ENCODE data around the gene CRACR2A. TPM values are rescaled to one million over a fixed set of nuclear protein-coding genes. Genes with fewer than 3 reads are reported as not detected.

Gene CRACR2A
- total and polyA plus RNA-seq, 4 donors = 1.2 to 2.1 (median 1.8) TPM

- 60% methylated on average over 6 of the region's 6 CpGs for WGBS (ENCODE audit: insufficient coverage)
- peaks cover 3% of the 10 kb centered on the region for H3K27me3 ChIP-seq (ENCODE audit: control insufficient read depth, insufficient read depth, low read length)
- H3K27ac ChIP-seq (ENCODE audit: low read depth, low read length) = no peak overlapping the region
- peaks cover 45% of the 10 kb centered on the region for H3K4me1 ChIP-seq (ENCODE audit: control insufficient read depth, insufficient read depth, low read length)
- H3K4me3 ChIP-seq (ENCODE audit: low read depth, low read length) = no peak overlapping the region
- H3K9me3 ChIP-seq (ENCODE audit: control insufficient read depth, insufficient read depth, low read length) = no peaks in the 10 kb centered on the region
- DNase-seq (ENCODE audit: low read depth in 4 of 6, low spot score in 6 of 6) = peak in 1 of 6 donors; percentile 24
- no peaks in the 10 kb centered on the region for H3K36me3 ChIP-seq (ENCODE audit: control insufficient read depth, insufficient read depth, low read length)
Observed at GRCh38 chr12:3604286-3604685, 148.6 kb downstream of the CRACR2A start.

DNA sequence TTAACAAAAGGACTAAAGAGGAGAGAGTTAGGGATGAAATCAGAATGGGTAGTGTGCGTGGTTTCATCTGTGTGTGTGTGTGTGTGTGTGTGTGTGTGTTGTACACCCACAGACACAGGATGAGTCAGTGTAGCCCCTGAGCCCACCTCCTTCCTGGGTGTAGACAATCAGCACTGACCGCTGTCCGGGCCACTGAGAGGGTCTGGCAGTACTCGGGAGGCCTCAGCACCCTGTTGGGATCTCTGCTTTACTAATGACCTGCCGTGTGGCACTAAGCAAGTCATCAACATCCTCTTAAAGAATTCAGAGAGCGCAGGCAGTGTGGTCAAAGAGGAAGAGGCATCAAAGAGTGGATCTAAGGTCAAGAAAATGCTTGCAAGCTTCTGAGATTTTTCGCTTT, 149.3 kb downstream of the CRACR2A start:
- Histone ChIP-seq H3K27ac (ENCODE audit: low read depth, low read length) (no peak overlapping the region), H3K36me3 (ENCODE audit: control insufficient read depth, insufficient read depth, low read length) (no peaks in the 10 kb centered on the region), H3K4me1 (ENCODE audit: control insufficient read depth, insufficient read depth, low read length) (peaks cover 50% of the 10 kb centered on the region), H3K4me3 (ENCODE audit: low read depth, low read length) (no peak overlapping the region), H3K27me3 (ENCODE audit: control insufficient read depth, insufficient read depth, low read length) (peaks cover 3% of the 10 kb centered on the region), H3K9me3 (ENCODE audit: control insufficient read depth, insufficient read depth, low read length) (no peaks in the 10 kb centered on the region)
- WGBS (ENCODE audit: insufficient coverage) = 100% methylated on average over 1 of the region's 7 CpGs
- no peak for DNase-seq (ENCODE audit: low read depth in 4 of 6, low spot score in 6 of 6)

DNA sequence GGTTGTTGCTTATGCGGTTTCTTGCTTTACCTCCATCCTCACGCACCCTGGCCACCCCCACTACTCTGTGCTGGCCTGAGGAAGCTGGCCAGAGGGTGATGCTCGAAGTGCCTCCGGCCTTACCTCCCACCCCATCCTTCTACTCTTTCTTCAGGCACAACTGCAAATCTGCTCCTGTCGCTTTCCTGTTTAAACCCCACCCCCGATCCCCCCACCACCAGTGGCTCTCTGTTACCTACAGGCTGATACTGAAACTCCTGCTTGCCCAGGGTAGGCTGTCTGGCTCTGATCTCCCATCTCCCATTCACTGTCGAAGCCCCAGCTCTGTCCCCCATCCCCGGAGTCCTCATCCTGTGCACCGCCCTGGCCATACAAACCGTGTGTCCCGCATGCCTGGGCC, 150.4 kb downstream of the CRACR2A start:
- Histone ChIP-seq H3K27ac (ENCODE audit: low read depth, low read length) (no peak overlapping the region), H3K27me3 (ENCODE audit: control insufficient read depth, insufficient read depth, low read length) (peaks cover 3% of the 10 kb centered on the region), H3K36me3 (ENCODE audit: control insufficient read depth, insufficient read depth, low read length) (no peaks in the 10 kb centered on the region), H3K4me1 (ENCODE audit: control insufficient read depth, insufficient read depth, low read length) (peaks cover 45% of the 10 kb centered on the region), H3K4me3 (ENCODE audit: low read depth, low read length) (no peak overlapping the region), H3K9me3 (ENCODE audit: control insufficient read depth, insufficient read depth, low read length) (no peaks in the 10 kb centered on the region)
- WGBS (ENCODE audit: insufficient coverage) = 89% methylated on average over 11 of the region's 11 CpGs
- no peak for DNase-seq (ENCODE audit: low read depth in 4 of 6, low spot score in 6 of 6)

DNA sequence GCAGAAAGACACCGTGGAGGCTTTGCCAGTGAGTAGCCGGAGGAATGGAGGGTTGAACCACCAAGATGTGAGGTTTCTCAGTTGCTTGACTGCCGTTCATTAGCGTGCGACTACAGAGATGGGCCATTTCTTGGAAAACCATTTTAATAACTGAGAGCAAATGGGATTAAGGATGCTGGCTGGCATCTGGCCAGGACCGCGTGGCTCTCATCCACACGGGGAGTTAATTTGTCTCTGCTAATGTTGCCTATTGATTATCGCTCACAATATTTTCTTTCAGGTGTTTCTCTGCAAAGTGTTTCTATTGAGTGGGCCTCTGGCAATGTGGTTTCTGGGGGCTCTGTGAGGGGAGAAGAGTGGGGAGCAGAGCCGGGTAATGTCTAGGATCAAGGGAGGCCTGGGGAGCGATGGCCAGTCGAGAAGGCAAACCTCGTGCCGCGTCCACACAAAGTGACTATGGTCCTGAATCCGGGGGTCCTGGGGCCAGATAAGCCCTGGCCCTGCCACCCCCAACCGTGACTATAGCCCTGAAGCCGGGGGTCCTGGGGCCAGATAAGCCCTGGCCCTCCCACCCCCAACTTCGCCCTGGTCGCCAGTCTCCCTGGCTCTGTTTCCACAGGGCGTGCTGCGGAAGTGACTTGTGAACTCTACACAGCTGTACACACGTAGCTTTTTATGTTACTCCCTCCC, 151.3 kb downstream of the CRACR2A start:
- no peak overlapping the region for H3K4me3 ChIP-seq (ENCODE audit: low read depth, low read length)
- H3K36me3 ChIP-seq (ENCODE audit: control insufficient read depth, insufficient read depth, low read length) = no peaks in the 10 kb centered on the region
- no peaks in the 10 kb centered on the region for H3K9me3 ChIP-seq (ENCODE audit: control insufficient read depth, insufficient read depth, low read length)
- H3K27me3 ChIP-seq (ENCODE audit: control insufficient read depth, insufficient read depth, low read length) = peaks cover 3% of the 10 kb centered on the region
- peaks cover 41% of the 10 kb centered on the region for H3K4me1 ChIP-seq (ENCODE audit: control insufficient read depth, insufficient read depth, low read length)
- H3K27ac ChIP-seq (ENCODE audit: low read depth, low read length) = no peak overlapping the region
- WGBS (ENCODE audit: insufficient coverage) = 80% methylated on average over 22 of the region's 23 CpGs
- DNase-seq (ENCODE audit: low read depth in 4 of 6, low spot score in 6 of 6) = peak in 1 of 6 donors; percentile 61

- Histone ChIP-seq H3K27ac (ENCODE audit: low read depth, low read length) (no peak overlapping the region), H3K9me3 (ENCODE audit: control insufficient read depth, insufficient read depth, low read length) (no peaks in the 10 kb centered on the region), H3K27me3 (ENCODE audit: control insufficient read depth, insufficient read depth, low read length) (peaks cover 3% of the 10 kb centered on the region), H3K36me3 (ENCODE audit: control insufficient read depth, insufficient read depth, low read length) (no peaks in the 10 kb centered on the region), H3K4me1 (ENCODE audit: control insufficient read depth, insufficient read depth, low read length) (peaks cover 41% of the 10 kb centered on the region), H3K4me3 (ENCODE audit: low read depth, low read length) (no peak overlapping the region)
- 92% methylated on average over 1 of the region's 7 CpGs for WGBS (ENCODE audit: insufficient coverage)
- DNase-seq (ENCODE audit: low read depth in 4 of 6, low spot score in 6 of 6) = no peak
Observed at GRCh38 chr12:3600951-3601350, 152.0 kb downstream of the CRACR2A start.

- Histone ChIP-seq H3K27me3 (ENCODE audit: control insufficient read depth, insufficient read depth, low read length) (peaks cover 3% of the 10 kb centered on the region), H3K4me1 (ENCODE audit: control insufficient read depth, insufficient read depth, low read length) (peaks cover 37% of the 10 kb centered on the region), H3K27ac (ENCODE audit: low read depth, low read length) (no peak overlapping the region), H3K9me3 (ENCODE audit: control insufficient read depth, insufficient read depth, low read length) (no peaks in the 10 kb centered on the region), H3K36me3 (ENCODE audit: control insufficient read depth, insufficient read depth, low read length) (no peaks in the 10 kb centered on the region), H3K4me3 (ENCODE audit: low read depth, low read length) (no peak overlapping the region)
- WGBS (ENCODE audit: insufficient coverage) = 62% methylated on average over 11 of the region's 14 CpGs
- peak in 1 of 6 donors; percentile 34 for DNase-seq (ENCODE audit: low read depth in 4 of 6, low spot score in 6 of 6)
Observed at GRCh38 chr12:3600039-3600720, 152.7 kb downstream of the CRACR2A start.

DNA sequence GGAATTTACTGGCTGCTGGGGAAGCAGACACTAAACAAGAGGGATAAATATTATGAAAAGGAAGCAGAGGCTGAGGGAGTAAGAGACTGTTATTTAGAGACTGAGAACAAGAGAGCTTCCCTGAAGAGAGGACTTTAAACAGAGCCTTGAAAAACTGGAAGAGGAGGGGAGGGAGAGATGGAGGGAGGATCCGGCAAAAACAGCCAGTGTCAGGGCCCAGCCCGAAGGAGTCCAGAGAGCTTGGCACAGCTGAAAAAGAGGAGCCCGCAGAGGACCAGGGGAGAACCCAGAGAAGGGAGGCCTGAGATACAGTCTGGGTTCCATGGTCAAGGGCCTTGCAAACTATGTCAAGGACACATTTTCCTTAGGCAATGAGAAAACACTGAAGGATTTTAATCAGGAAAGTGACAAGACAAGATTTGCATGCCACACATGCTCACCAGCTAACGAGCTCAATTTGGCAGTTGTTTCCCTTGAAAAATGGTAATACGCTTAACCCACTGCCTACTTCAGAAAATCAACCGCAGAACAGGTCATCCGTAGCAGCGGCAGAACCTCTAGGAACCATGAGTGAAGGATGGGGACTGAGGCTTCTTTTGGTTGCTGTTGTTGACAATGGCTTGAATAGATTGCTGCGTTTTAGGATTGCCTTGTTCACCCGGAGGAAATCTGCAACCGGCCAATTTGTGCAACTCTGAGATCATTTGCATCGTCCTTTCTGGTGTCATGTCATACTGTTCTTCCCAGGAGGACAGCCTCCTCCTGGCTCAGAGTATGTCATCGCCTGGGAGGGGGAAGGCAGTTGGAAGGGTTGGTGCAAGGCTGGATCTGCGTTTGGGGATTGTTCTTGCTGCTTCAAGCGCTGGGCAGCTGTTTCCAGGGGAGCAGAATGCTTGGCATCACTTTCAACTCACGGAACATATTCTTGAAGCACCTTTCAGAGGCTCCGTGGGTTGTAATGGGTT, 153.7 kb downstream of the CRACR2A start:
- H3K27ac ChIP-seq (ENCODE audit: low read depth, low read length) = no peak overlapping the region
- no peaks in the 10 kb centered on the region for H3K36me3 ChIP-seq (ENCODE audit: control insufficient read depth, insufficient read depth, low read length)
- 52% methylated on average over 12 of the region's 17 CpGs for WGBS (ENCODE audit: insufficient coverage)
- peak in 2 of 6 donors; percentile 59 to 84 for DNase-seq (ENCODE audit: low read depth in 4 of 6, low spot score in 6 of 6)
- peaks cover 27% of the 10 kb centered on the region for H3K4me1 ChIP-seq (ENCODE audit: control insufficient read depth, insufficient read depth, low read length)
- H3K27me3 ChIP-seq (ENCODE audit: control insufficient read depth, insufficient read depth, low read length) = peaks cover 3% of the 10 kb centered on the region
- H3K9me3 ChIP-seq (ENCODE audit: control insufficient read depth, insufficient read depth, low read length) = no peaks in the 10 kb centered on the region
- H3K4me3 ChIP-seq (ENCODE audit: low read depth, low read length) = no peak overlapping the region

- Histone ChIP-seq H3K36me3 (ENCODE audit: control insufficient read depth, insufficient read depth, low read length) (no peaks in the 10 kb centered on the region), H3K4me1 (ENCODE audit: control insufficient read depth, insufficient read depth, low read length) (peaks cover 24% of the 10 kb centered on the region), H3K27ac (ENCODE audit: low read depth, low read length) (no peak overlapping the region), H3K4me3 (ENCODE audit: low read depth, low read length) (no peak overlapping the region), H3K9me3 (ENCODE audit: control insufficient read depth, insufficient read depth, low read length) (no peaks in the 10 kb centered on the region), H3K27me3 (ENCODE audit: control insufficient read depth, insufficient read depth, low read length) (peaks cover 3% of the 10 kb centered on the region)
- 93% methylated on average over 6 of the region's 7 CpGs for WGBS (ENCODE audit: insufficient coverage)
- DNase-seq (ENCODE audit: low read depth in 4 of 6, low spot score in 6 of 6) = no peak
Observed at GRCh38 chr12:3597526-3598210, 155.2 kb downstream of the CRACR2A start.
